ENCODE data around the gene KSR1. TPM values are rescaled to one million over a fixed set of nuclear protein-coding genes. Genes with fewer than 3 reads are reported as not detected.

The KSR1 gene
- total and polyA plus RNA-seq, 11 donors = 6.1 to 31.1 (median 7.5) TPM

DNA sequence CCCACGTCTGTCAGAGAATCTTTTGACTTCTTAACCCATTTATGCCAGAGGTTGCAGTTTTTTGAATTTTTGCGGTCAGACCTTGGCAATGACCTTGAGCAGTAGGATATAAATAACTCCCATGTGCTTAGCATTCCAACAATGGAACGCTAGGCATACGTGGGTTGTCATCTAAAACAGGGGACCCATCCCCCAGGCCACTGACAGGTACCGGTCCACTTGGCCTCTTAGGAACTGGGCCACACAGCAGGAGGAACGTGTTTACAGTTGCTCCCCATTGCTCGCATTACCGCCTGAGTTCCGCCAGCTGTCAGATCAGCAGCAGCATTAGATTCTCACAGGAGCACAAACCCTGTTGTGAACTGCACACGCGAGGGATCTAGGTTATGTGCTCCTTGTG, 97.9 kb downstream of the KSR1 start:
- H3K4me1 ChIP-seq = peaks cover 0 to 45% (median 18%) of the 10 kb centered on the region in 12 donors
- ATAC-seq = peak in 3 of 4 donors; percentile 47 to 73 (median 57)
- peak in 1 of 5 donors; percentile 39 for DNase-seq
- no peak overlapping the region for H3K4me3 ChIP-seq
- TF ChIP-seq, protein P1, sequence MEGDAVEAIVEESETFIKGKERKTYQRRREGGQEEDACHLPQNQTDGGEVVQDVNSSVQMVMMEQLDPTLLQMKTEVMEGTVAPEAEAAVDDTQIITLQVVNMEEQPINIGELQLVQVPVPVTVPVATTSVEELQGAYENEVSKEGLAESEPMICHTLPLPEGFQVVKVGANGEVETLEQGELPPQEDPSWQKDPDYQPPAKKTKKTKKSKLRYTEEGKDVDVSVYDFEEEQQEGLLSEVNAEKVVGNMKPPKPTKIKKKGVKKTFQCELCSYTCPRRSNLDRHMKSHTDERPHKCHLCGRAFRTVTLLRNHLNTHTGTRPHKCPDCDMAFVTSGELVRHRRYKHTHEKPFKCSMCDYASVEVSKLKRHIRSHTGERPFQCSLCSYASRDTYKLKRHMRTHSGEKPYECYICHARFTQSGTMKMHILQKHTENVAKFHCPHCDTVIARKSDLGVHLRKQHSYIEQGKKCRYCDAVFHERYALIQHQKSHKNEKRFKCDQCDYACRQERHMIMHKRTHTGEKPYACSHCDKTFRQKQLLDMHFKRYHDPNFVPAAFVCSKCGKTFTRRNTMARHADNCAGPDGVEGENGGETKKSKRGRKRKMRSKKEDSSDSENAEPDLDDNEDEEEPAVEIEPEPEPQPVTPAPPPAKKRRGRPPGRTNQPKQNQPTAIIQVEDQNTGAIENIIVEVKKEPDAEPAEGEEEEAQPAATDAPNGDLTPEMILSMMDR (IDR thresholded peaks at IDR 0.05) = no peak
- no peak for TF ChIP-seq POLR2A (IDR thresholded peaks at IDR 0.05)
- intact Hi-C loops (cut with DNase I) = loop anchor here in 1 of 10 donors (10.0 kb wide), 1 partner anchor 99 kb away; the partner anchor contains the start of gene KSR1
- no peaks in the 10 kb centered on the region for H3K9me3 ChIP-seq
- no peaks in the 10 kb centered on the region for H3K27me3 ChIP-seq
- H3K27ac ChIP-seq = peak overlapping the region in 1 of 12 donors; percentile 22
- WGBS, 4 donors = 55 to 73% (median 61%) methylated on average over 11 of the region's 11 CpGs
- H3K36me3 ChIP-seq = peaks cover 0 to 8% (median 0%) of the 10 kb centered on the region in 9 donors

DNA sequence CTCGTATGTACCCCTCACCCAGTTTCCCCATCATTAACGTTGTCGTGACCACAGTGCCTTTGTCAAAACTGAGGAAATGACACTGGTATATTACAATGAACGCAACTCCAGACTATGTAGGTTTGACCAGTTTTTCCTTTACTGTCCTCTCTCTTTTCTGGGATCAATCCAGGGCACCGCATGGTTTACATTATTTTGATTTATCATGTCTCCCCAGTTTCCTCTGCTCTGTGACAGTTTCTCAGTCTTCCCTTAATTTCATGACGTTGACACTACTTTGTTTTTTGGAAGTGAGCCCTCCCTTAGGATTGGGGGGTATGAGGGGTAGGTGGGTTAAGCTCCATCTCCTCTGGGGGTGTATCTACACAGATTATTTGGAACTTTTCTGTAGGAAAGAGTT, 98.7 kb downstream of the KSR1 start:
- H3K27me3 ChIP-seq = no peaks in the 10 kb centered on the region
- ATAC-seq (no peak), DNase-seq (no peak)
- WGBS, 4 donors = 80 to 91% (median 83%) methylated on average over 6 of the region's 6 CpGs
- intact Hi-C loops (cut with DNase I) = loop anchor here in 1 of 10 donors (10.0 kb wide), 1 partner anchor 100 kb away; the partner anchor contains the start of gene KSR1
- H3K4me1 ChIP-seq = peaks cover 5 to 52% (median 25%) of the 10 kb centered on the region in 12 donors
- H3K9me3 ChIP-seq = no peaks in the 10 kb centered on the region
- no peak overlapping the region for H3K27ac ChIP-seq
- TF ChIP-seq, protein P1 (IDR thresholded peaks at IDR 0.05) = no peak
- no peak for TF ChIP-seq POLR2A (IDR thresholded peaks at IDR 0.05)
- no peak overlapping the region for H3K4me3 ChIP-seq
- peaks cover 0 to 8% (median 0%) of the 10 kb centered on the region in 9 donors for H3K36me3 ChIP-seq

DNA sequence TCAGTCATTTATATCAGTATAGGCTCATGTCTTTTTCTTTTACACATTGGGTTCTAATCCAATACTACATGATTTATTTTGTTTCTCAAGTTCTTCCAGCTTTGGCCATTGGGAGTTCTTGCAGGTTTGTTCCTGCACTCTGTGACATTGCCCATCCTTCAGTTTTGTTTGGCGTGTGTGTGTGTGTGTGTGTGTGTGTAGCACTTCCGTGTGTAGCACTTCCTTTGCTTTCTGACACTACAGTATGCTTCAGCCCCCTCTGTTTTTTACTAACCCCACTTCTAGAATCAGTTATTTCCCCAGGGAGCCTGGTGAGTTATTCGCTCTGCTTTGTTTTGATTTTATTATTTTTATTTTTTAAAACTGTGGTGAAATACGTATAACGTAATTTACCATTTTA, 99.1 kb downstream of the KSR1 start:
- H3K27ac ChIP-seq = no peak overlapping the region
- TF ChIP-seq, protein P1 (IDR thresholded peaks at IDR 0.05) = no peak
- no peak for TF ChIP-seq POLR2A (IDR thresholded peaks at IDR 0.05)
- no peak for DNase-seq
- WGBS, 4 donors = 66 to 73% (median 70%) methylated on average over 5 of the region's 5 CpGs
- H3K27me3 ChIP-seq = no peaks in the 10 kb centered on the region
- H3K9me3 ChIP-seq = no peaks in the 10 kb centered on the region
- H3K36me3 ChIP-seq = peaks cover 0 to 8% (median 0%) of the 10 kb centered on the region in 9 donors
- no peak for ATAC-seq
- H3K4me3 ChIP-seq = no peak overlapping the region
- H3K4me1 ChIP-seq = peaks cover 5 to 54% (median 27%) of the 10 kb centered on the region in 12 donors
- intact Hi-C loops (cut with DNase I) = loop anchor here in 1 of 10 donors (10.0 kb wide), 1 partner anchor 101 kb away; the partner anchor contains the start of gene KSR1

DNA sequence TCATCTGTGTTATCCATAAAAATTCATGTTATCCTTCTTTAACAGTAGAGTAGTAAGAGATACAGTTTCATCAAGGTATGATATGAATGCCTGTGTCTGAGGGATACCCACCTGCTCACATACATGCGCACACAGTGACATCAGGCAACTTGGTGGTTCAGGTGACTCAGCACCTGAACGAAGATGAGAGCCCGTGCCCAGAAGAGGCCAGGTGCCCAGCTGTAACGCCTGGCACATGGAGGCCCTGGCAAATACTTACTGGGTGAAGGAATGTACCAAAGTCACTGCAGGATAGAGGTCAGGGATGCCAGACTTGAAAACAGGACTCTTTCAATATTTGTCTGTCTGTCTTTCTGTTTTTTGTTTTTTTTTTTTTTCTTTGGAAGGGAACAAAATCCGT, 102.1 kb downstream of the KSR1 start:
- H3K36me3 ChIP-seq = peaks cover 0 to 5% (median 0%) of the 10 kb centered on the region in 9 donors
- H3K4me1 ChIP-seq = peaks cover 5 to 65% (median 38%) of the 10 kb centered on the region in 12 donors
- WGBS, 4 donors = 89 to 93% (median 91%) methylated on average over 5 of the region's 5 CpGs
- TF ChIP-seq, protein P1 (IDR thresholded peaks at IDR 0.05) = no peak
- no peak for TF ChIP-seq POLR2A (IDR thresholded peaks at IDR 0.05)
- no peak for DNase-seq
- H3K4me3 ChIP-seq = no peak overlapping the region
- no peaks in the 10 kb centered on the region for H3K27me3 ChIP-seq
- intact Hi-C loops (cut with DNase I) = loop anchor here in 1 of 10 donors (10.0 kb wide), 1 partner anchor 104 kb away; the partner anchor contains the start of gene KSR1
- no peaks in the 10 kb centered on the region for H3K9me3 ChIP-seq
- ATAC-seq = no peak
- H3K27ac ChIP-seq = no peak overlapping the region
